GM21619 (cell line): ENCODE data around the gene ALS2CL.

ENCODE experiments used
- ATAC-seq: cut with Tn5 transposase; IDR thresholded peaks from one replicate; pipeline ENCODE4 v1.9.1; 2021; ENCODE audit not compliant: unreplicated experiment

The ALS2CL gene

GRCh38 chr3:46703013-46703520 is 9.6 kb upstream of the ALS2CL start:
- no peak for ATAC-seq

GRCh38 chr3:46702246-46703012 is 8.9 kb upstream of the ALS2CL start:
- no peak for ATAC-seq

- ATAC-seq = no peak
Measured at GRCh38 chr3:46701181-46701939, 7.9 kb upstream of the ALS2CL start, which contains the start of gene TMIE. Gene TMIE (plus strand): TSS chr3:46701392. CDS start chr3:46701488, 96 bp downstream.

- ATAC-seq = no peak
Measured at GRCh38 chr3:46700772-46701171, 7.3 kb upstream of the ALS2CL start.

- no peak for ATAC-seq
Measured at GRCh38 chr3:46699676-46700523, 6.4 kb upstream of the ALS2CL start.

GRCh38 chr3:46695962-46696894 is 2.7 kb upstream of the ALS2CL start:
- no peak for ATAC-seq

- ATAC-seq = no peak
Measured at GRCh38 chr3:46695177-46695961, 1.9 kb upstream of the ALS2CL start.

- no peak for ATAC-seq
Measured at GRCh38 chr3:46694520-46694919, 1.0 kb upstream of the ALS2CL start.

GRCh38 chr3:46693892-46694226 is 380 bp upstream of the ALS2CL start:
- ATAC-seq = no peak

- no peak for ATAC-seq
Measured at GRCh38 chr3:46692566-46692990, 901 bp downstream of the ALS2CL start.

GRCh38 chr3:46690798-46691197 is 2.7 kb downstream of the ALS2CL start:
- ATAC-seq = no peak

- no peak for ATAC-seq
Measured at GRCh38 chr3:46685446-46685845, 8.0 kb downstream of the ALS2CL start.

- no peak for ATAC-seq
Measured at GRCh38 chr3:46684891-46685290, 8.6 kb downstream of the ALS2CL start.

GRCh38 chr3:46682974-46683373 is 10.5 kb downstream of the ALS2CL start:
- no peak for ATAC-seq

- ATAC-seq = no peak
Measured at GRCh38 chr3:46681856-46682540, 11.5 kb downstream of the ALS2CL start.

- no peak for ATAC-seq
Measured at GRCh38 chr3:46681387-46681786, 12.1 kb downstream of the ALS2CL start.

GRCh38 chr3:46680298-46680826 is 13.1 kb downstream of the ALS2CL start:
- no peak for ATAC-seq

- ATAC-seq = no peak
Measured at GRCh38 chr3:46679681-46680080, 13.8 kb downstream of the ALS2CL start.

- no peak for ATAC-seq
Measured at GRCh38 chr3:46678280-46678679, 15.2 kb downstream of the ALS2CL start.
